Loucy (cell line): ENCODE results near the gene CNPPD1.

Source experiments
- H2AFZ ChIP-seq: fragments of 200-600 bp; sonication (generic); 2 replicates; pipeline ENCODE4 v1.6.0; 2016; ENCODE audit warnings: antibody characterized with exemption, mild to moderate bottlenecking, low read length, moderate library complexity
- H3F3A ChIP-seq: fragments of 200-600 bp; 2 replicates; pipeline ENCODE4 v1.6.0; 2016; ENCODE audit warnings: antibody characterized with exemption, low read depth, mild to moderate bottlenecking
- H3K27me3 ChIP-seq: fragments of 200-600 bp; sonication (generic); 2 replicates; pipeline ENCODE4 v1.6.1; 2014; ENCODE audit warnings: low read length, mild to moderate bottlenecking; ENCODE audit not compliant: insufficient read depth, poor library complexity, severe bottlenecking
- H3K36me3 ChIP-seq: fragments of 200-600 bp; sonication (generic); 2 replicates; pipeline ENCODE4 v1.6.1; 2016; ENCODE audit warnings: low read length; ENCODE audit not compliant: insufficient read depth
- H3K4me1 ChIP-seq: fragments of 200-600 bp; sonication (generic); 2 replicates; pipeline ENCODE4 v1.5.1; 2014; ENCODE audit warnings: low read length, mild to moderate bottlenecking; ENCODE audit not compliant: insufficient read depth, poor library complexity, severe bottlenecking
- H3K4me2 ChIP-seq: fragments of 200-600 bp; sonication (generic); 2 replicates; pipeline ENCODE4 v1.6.0; 2014; ENCODE audit warnings: antibody characterized with exemption, low read length, low read depth, mild to moderate bottlenecking; ENCODE audit not compliant: poor library complexity, severe bottlenecking
- H3K4me3 ChIP-seq: fragments of 200-600 bp; sonication (generic); 2 replicates; pipeline ENCODE4 v1.5.1; 2014; ENCODE audit warnings: low read length, mild to moderate bottlenecking, mixed read lengths; ENCODE audit not compliant: poor library complexity, severe bottlenecking
- H3K79me2 ChIP-seq: fragments of 200-600 bp; sonication (generic); 2 replicates; pipeline ENCODE4 v1.6.1; 2014; ENCODE audit warnings: low read length; ENCODE audit not compliant: insufficient read depth
- H3K9ac ChIP-seq: fragments of 200-600 bp; sonication (generic); 2 replicates; pipeline ENCODE4 v1.6.0; 2014; ENCODE audit warnings: mild to moderate bottlenecking, low read depth, low read length, moderate library complexity; ENCODE audit not compliant: poor library complexity, severe bottlenecking
- H3K9me2 ChIP-seq: fragments of 200-600 bp; sonication (generic); replicated peaks from 2 replicates; pipeline ENCODE4 v1.6.1; 2016; ENCODE audit warnings: low read depth, low read length, mixed read lengths
- H3K9me3 ChIP-seq: fragments of 200-600 bp; sonication (generic); 2 replicates; pipeline ENCODE4 v1.6.1; 2014; ENCODE audit warnings: mild to moderate bottlenecking, antibody characterized with exemption, low read length, low read depth; ENCODE audit not compliant: insufficient read depth
- H4K20me1 ChIP-seq: fragments of 200-600 bp; sonication (generic); 2 replicates; pipeline ENCODE4 v1.6.0; 2014; ENCODE audit warnings: antibody characterized with exemption, low read length, mild to moderate bottlenecking; ENCODE audit not compliant: insufficient read depth, poor library complexity, severe bottlenecking
- EZH2phosphoT487 ChIP-seq: fragments of 200-600 bp; IDR thresholded peaks from 2 replicates; pipeline ENCODE4 v1.6.1; 2018; ENCODE audit warnings: antibody characterized with exemption, mild to moderate bottlenecking, moderate library complexity, borderline replicate concordance
- TF ChIP-seq, protein P1 (sequence below): fragments of 200-600 bp; sonication (generic); conservative IDR thresholded peaks from 2 replicates; pipeline ENCODE4 v1.5.1; 2014; ENCODE audit warnings: mild to moderate bottlenecking, antibody characterized with exemption, low read length

CNPPD1 gene

DNA sequence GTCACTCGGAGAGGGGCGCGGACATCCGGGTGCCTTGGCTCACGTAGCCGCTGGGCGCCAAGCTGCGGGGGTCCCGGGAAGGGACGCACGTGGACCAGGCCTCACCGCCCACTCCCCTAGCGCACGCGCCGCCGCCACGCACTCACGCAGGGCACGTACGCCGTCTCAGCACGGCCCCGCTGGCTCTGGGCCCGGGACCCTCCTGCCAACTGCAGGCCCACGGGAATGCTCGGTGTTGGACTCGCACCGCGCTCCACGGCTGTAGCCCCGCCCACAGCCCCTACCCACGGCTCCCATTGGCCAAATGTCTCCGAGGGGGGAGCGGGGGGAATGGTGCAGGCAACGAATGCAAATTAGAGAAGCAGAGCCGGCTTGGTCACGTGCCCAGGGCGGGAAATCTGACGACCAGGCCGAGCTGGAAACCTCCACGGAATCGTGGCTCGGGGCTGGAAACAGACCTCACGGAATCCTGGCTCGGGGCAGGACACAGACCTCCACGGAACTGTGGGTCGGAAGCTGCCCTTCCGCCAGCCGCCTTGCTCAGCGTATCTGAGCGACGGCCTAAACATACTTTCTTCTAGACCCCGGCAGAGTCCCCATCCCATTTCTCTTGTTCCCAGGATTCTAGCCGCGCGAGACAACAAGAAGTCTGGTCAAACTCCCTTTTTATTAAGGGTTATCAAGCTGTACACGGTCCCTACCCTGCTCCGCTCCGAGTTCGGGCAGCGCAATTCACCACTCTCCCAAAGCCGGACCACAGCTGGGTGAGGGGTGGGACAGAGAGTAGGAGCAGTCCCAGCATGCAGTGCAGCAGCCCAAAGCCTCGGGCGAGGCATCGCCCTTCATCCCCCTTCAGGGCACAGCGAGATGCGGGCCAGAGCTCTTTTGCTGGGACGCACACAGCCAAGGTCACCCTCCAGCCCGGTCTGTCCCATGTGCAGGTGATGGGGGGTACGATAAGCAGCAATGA lies 42.3 kb upstream of the CNPPD1 start, which contains the start of gene ABCB6:
TSS of gene ABCB6 (minus strand) at position 227 of the 970 bp plus-strand sequence. CDS start 285 bp downstream, outside the sequence.
- Histone ChIP-seq H3K4me3 (peak within 1 kb of the TSS; percentile 33), H3F3A (no peaks in the 10 kb centered on the region), H3K9me2 (no peaks in the 10 kb centered on the region), H3K4me1 (peaks cover 10% of the 10 kb centered on the region), H3K79me2 (no peaks in the 10 kb centered on the region), H3K4me2 (peak within 1 kb of the TSS; percentile 60), H3K36me3 (peaks cover 35% of the 10 kb centered on the region; the same call in 1 of the 2 replicates), H3K9me3 (no peaks in the 10 kb centered on the region), H3K27me3 (no peaks in the 10 kb centered on the region), H2AFZ (no peak within 1 kb of the TSS), H3K9ac (no peak within 1 kb of the TSS), H4K20me1 (no peaks in the 10 kb centered on the region)
- TF ChIP-seq EZH2phosphoT487: no peak
- TF ChIP-seq, protein P1, sequence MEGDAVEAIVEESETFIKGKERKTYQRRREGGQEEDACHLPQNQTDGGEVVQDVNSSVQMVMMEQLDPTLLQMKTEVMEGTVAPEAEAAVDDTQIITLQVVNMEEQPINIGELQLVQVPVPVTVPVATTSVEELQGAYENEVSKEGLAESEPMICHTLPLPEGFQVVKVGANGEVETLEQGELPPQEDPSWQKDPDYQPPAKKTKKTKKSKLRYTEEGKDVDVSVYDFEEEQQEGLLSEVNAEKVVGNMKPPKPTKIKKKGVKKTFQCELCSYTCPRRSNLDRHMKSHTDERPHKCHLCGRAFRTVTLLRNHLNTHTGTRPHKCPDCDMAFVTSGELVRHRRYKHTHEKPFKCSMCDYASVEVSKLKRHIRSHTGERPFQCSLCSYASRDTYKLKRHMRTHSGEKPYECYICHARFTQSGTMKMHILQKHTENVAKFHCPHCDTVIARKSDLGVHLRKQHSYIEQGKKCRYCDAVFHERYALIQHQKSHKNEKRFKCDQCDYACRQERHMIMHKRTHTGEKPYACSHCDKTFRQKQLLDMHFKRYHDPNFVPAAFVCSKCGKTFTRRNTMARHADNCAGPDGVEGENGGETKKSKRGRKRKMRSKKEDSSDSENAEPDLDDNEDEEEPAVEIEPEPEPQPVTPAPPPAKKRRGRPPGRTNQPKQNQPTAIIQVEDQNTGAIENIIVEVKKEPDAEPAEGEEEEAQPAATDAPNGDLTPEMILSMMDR: no peak

DNA sequence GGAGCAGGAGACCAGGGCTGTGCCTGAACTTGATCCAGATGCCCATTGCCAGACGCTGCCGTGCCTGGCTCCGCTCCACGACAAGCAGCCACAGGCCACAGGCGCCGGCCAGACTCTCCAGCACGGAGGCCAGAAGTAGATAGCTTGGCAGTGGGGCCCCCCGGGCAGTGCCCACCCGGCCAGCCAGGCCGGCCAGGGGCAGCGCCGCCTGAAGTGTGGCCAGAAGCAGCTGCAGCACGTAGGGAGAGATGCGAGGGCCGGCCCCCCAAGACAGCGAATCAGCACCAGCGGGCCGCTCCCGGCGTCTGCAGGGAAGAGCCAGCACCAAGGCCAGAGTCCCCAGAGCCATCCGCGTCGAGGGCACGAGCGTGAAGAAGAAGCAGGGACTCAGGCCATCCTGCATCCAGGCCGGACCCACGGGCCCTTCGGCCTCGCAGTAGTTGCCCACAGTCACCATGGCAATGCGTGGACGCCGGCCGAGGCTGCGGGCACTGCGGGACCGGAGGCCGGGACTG lies 41.5 kb upstream of the CNPPD1 start:
- Histone ChIP-seq H2AFZ (no peak overlapping the region), H3K4me2 (peak overlapping the region; percentile 60), H3K9me3 (no peaks in the 10 kb centered on the region), H3K79me2 (no peaks in the 10 kb centered on the region), H3K9me2 (no peaks in the 10 kb centered on the region), H3K4me1 (peaks cover 10% of the 10 kb centered on the region), H3F3A (no peaks in the 10 kb centered on the region), H3K9ac (no peak overlapping the region), H4K20me1 (no peaks in the 10 kb centered on the region), H3K36me3 (peaks cover 28% of the 10 kb centered on the region; the same call in 1 of the 2 replicates), H3K27me3 (no peaks in the 10 kb centered on the region), H3K4me3 (peak overlapping the region; percentile 33)
- TF ChIP-seq EZH2phosphoT487: no peak
- TF ChIP-seq, protein P1: no peak

DNA sequence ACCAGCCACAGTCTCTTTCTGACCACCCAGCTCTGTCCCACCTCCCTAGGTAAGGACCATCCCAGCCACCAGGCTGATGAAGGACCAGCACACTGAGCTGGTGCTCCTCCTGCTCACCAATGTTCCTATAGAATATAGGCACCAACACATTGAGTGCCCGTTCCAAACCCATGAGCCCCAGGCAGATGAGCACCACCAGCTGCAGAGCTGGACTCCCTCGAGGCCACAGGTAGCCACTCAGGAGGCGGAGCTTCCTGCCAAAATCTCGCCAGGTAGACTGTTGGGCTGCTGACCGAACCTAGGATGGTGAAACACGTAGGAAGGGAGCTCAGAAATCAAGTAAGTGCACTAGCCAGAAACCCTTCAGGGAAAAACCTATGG lies 39.8 kb upstream of the CNPPD1 start:
- H3K9ac ChIP-seq: no peak overlapping the region
- no peak for TF ChIP-seq EZH2phosphoT487
- TF ChIP-seq, protein P1: no peak
- no peak overlapping the region for H3K4me3 ChIP-seq

More for the DNA sequence above, 39.8 kb upstream of the CNPPD1 start:
- Histone ChIP-seq H3K36me3 (peaks cover 14% of the 10 kb centered on the region; the same call in 1 of the 2 replicates), H3K4me2 (no peak overlapping the region), H3K9me3 (no peaks in the 10 kb centered on the region), H3F3A (no peaks in the 10 kb centered on the region), H3K9me2 (no peaks in the 10 kb centered on the region), H2AFZ (no peak overlapping the region), H4K20me1 (no peaks in the 10 kb centered on the region), H3K27me3 (no peaks in the 10 kb centered on the region), H3K79me2 (no peaks in the 10 kb centered on the region), H3K4me1 (peaks cover 10% of the 10 kb centered on the region)
